GM18511 (cell line): Measurements from ENCODE around the gene ZFYVE21.
A peak's percentile ranks its signal among the peaks of the same experiment; 100 is the strongest.

Experiments
- ATAC-seq: cut with Tn5 transposase; IDR thresholded peaks from one replicate; pipeline ENCODE4 v1.9.1; 2021; ENCODE audit warnings: mild to moderate bottlenecking, moderate library complexity; ENCODE audit not compliant: unreplicated experiment

Gene ZFYVE21

GRCh38 chr14:103704708-103705107 is 10.9 kb upstream of the ZFYVE21 start:
- ATAC-seq = no peak

- no peak for ATAC-seq
Measured at GRCh38 chr14:103705118-103705503, 10.5 kb upstream of the ZFYVE21 start.

- ATAC-seq = no peak
Measured at GRCh38 chr14:103705504-103706284, 9.9 kb upstream of the ZFYVE21 start.

GRCh38 chr14:103706551-103707328 is 8.9 kb upstream of the ZFYVE21 start:
- no peak for ATAC-seq

GRCh38 chr14:103707329-103708263 is 8.0 kb upstream of the ZFYVE21 start:
- no peak for ATAC-seq

GRCh38 chr14:103708750-103709187 is 6.8 kb upstream of the ZFYVE21 start:
- no peak for ATAC-seq

GRCh38 chr14:103709814-103710213 is 5.8 kb upstream of the ZFYVE21 start:
- no peak for ATAC-seq

GRCh38 chr14:103710771-103711377 is 4.7 kb upstream of the ZFYVE21 start:
- no peak for ATAC-seq

- no peak for ATAC-seq
Measured at GRCh38 chr14:103711516-103712431, 3.8 kb upstream of the ZFYVE21 start.

- ATAC-seq = no peak
Measured at GRCh38 chr14:103712633-103713247, 2.9 kb upstream of the ZFYVE21 start.

- ATAC-seq = no peak
Measured at GRCh38 chr14:103713304-103714062, 2.1 kb upstream of the ZFYVE21 start.

GRCh38 chr14:103714063-103714724 is 1.4 kb upstream of the ZFYVE21 start:
- no peak for ATAC-seq

- ATAC-seq = peak; percentile 3
Measured at GRCh38 chr14:103716091-103716801, 636 bp downstream of the ZFYVE21 start.

- ATAC-seq = no peak
Measured at GRCh38 chr14:103716899-103717411, 1.3 kb downstream of the ZFYVE21 start.

GRCh38 chr14:103718572-103718971 is 3.0 kb downstream of the ZFYVE21 start:
- no peak for ATAC-seq

- ATAC-seq = no peak
Measured at GRCh38 chr14:103719751-103720150, 4.1 kb downstream of the ZFYVE21 start.
